Jurkat, Clone E6-1 (cell line): ENCODE measurements around the gene MYOF. TPM values are rescaled to one million over a fixed set of nuclear protein-coding genes. Genes with fewer than 3 reads are reported as not detected.

Experiments
- DNase-seq: peaks from one replicate; pipeline ENCODE4 v3.0.0-alpha.2; 2011; ENCODE audit warnings: low read depth, low spot score
- H3K4me3 ChIP-seq: 2 replicates; pipeline ENCODE4 v1.5.1; 2011; ENCODE audit warnings: mild to moderate bottlenecking, low read length, control low read depth, moderate library complexity
- polyA plus RNA-seq: library from polyadenylated mRNA; unstranded; fragments of >200 nt; gene quantifications from one replicate; pipeline ENCODE4 v1.2.1, GENCODE V29; 2012; ENCODE audit warnings: missing spikeins; ENCODE audit not compliant: insufficient read length, insufficient read depth

Gene MYOF, protein sequence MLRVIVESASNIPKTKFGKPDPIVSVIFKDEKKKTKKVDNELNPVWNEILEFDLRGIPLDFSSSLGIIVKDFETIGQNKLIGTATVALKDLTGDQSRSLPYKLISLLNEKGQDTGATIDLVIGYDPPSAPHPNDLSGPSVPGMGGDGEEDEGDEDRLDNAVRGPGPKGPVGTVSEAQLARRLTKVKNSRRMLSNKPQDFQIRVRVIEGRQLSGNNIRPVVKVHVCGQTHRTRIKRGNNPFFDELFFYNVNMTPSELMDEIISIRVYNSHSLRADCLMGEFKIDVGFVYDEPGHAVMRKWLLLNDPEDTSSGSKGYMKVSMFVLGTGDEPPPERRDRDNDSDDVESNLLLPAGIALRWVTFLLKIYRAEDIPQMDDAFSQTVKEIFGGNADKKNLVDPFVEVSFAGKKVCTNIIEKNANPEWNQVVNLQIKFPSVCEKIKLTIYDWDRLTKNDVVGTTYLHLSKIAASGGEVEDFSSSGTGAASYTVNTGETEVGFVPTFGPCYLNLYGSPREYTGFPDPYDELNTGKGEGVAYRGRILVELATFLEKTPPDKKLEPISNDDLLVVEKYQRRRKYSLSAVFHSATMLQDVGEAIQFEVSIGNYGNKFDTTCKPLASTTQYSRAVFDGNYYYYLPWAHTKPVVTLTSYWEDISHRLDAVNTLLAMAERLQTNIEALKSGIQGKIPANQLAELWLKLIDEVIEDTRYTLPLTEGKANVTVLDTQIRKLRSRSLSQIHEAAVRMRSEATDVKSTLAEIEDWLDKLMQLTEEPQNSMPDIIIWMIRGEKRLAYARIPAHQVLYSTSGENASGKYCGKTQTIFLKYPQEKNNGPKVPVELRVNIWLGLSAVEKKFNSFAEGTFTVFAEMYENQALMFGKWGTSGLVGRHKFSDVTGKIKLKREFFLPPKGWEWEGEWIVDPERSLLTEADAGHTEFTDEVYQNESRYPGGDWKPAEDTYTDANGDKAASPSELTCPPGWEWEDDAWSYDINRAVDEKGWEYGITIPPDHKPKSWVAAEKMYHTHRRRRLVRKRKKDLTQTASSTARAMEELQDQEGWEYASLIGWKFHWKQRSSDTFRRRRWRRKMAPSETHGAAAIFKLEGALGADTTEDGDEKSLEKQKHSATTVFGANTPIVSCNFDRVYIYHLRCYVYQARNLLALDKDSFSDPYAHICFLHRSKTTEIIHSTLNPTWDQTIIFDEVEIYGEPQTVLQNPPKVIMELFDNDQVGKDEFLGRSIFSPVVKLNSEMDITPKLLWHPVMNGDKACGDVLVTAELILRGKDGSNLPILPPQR (N-terminal part only)
- polyA plus RNA-seq = not detected

DNA sequence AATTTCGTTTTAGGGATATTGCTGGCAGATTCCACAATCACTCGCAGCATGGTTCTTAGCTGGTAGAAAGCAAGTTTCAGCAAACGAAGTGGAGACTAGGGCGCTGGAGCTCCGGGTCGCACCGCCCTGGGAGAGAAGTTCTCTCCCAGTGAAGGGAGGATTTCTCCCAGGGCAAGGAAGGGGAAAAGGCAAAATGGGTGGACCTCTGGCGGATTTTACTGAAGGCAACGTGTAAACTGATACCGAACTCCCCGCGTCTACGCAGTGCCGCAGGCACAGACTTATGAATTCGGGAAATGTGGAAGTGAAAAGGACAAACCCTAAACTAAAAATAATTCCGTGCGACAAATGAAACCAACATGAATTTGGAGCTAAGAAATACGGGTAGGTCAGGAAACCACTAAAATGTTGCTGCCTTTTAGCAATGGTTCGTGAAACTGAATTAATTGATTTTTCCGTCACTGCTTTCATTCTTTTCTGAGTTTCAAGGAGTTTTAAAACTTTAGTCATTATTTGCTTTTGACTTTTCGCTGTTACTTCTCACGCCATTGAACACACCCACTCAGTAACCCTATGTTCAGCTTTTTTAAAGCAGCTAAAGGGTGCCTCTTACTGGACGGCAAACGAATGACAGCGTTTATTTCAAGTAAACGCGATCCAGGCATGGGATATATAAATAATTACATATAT lies at the start of gene MYOF:
Gene MYOF, minus strand, starts transcription at position 190 of the 690 bp plus-strand sequence. Its CDS starts 140 bp downstream, at position 50.
- peak; percentile 54 for DNase-seq

DNA sequence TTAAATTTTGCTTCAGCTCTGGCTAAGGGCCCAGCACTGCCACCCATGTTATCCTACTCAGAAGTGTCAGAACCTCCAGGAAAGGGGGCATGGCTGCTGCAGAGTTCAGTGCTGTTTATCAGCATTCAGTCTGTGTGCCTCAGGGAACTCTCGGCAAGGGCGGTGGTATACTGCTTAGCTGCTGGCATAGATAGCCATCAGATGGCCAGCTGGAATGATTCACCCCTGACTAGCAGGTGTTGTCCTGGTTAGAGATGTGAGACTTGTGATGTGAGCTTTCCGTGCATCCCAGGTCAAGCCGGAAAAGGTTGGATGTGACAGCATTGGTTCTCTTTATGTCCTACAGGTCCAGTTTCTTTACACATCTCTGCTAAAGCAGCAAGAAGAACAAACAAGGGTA lies 36.4 kb upstream of the MYOF start:
- H3K4me3 ChIP-seq = no peak overlapping the region
- no peak for DNase-seq

More for the DNA sequence above, at the start of gene MYOF:
- H3K4me3 ChIP-seq = peak within 1 kb of the TSS; percentile 32

DNA sequence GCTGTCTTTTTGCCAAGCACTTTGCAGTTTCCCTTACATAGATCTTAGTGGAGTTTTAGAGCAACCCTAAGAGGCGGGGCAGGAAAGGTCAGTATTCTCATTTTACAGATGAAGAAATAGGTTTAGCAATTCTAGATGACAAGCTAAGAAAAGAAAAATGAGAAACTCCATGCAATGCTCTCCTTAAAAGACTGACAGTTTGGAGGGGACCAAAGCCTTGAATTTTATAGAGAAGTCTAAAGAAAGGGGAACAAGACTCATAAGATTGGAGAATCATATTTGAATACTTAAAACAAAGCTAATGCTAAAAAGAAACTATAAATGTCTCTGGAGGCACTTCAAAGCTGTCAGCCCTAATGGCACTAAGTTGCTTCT lies 33.9 kb upstream of the MYOF start:
- DNase-seq = no peak
- no peak overlapping the region for H3K4me3 ChIP-seq

DNA sequence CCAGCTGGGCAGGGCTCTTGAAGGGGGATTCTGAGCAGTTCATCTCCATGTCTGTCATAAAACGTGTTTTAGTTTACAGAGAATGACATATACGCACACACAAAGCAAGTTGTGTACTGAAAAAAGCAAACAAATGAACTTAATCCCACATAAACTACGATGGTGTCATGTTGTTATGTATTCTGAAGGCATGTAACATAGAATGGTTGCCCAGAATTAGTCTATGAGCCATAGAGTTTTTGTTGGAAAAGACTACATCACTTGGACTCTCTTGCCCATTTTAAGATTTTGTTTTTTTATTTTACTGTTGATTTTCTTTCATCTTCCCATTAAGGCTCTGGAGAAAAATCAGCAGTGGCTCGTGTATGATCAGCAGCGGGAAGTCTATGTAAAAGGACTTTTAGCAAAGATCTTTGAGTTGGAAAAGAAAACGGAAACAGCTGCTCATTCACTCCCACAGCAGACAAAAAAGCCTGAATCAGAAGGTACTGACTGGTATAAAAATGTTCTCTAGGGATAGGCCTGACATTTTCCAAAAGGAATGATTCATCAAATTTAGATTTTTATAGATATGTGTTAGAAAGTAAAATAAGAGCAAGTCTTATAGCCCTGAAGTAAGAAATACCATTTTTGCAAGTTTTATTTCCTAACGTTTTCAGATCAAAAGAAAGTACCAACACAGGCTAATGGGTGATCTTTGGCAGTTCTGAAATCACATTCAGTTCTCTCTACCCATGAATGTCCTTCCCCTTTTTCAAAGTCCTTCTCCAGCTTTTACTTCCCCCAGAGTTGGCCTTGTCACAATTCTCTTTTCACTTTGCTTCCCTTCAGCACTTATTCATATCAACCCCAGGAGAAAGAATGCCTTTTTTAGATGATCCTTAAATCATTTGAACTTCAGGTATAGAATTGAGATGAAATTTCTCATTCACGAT lies 33.2 kb upstream of the MYOF start:
- no peak for DNase-seq
- no peak overlapping the region for H3K4me3 ChIP-seq

DNA sequence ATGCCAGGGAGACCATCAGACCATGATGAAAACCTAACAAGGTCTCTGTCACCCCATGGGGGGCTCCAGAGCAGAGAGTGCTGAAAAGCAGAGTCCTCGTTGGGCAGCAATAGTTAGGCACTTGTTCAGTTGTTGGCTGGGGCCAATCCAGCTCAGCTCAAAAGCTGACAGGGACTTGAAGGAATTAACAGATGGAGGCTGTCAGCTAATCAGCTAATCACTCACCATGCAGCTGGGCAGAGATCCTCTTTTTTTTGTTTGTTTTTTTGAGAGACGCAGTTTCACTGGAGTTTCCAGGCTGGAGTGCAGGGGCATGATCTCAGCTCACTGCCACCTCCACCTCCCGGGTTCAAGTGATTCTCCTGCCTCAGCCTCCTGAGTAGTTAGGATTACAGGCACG lies 32.4 kb upstream of the MYOF start:
- no peak for DNase-seq
- H3K4me3 ChIP-seq = no peak overlapping the region

DNA sequence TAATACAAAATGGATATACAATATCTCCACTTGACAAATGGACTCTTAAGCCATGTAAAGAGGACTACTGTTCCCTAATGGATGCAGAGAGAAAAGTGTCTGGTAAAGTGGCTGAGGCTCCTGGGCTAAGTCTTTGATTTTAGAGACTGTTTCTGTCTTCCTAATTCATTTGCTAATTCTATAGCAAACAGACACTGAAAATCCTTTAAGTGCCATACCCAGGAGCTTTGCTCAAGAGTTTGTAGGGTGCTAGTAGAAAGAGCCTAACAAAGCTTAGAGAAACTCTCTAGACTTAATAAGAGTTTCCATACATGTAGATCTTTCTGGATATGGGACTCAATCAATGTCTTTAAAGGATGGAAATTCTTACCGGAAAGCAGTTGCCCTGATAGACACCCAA lies 31.0 kb upstream of the MYOF start:
- no peak overlapping the region for H3K4me3 ChIP-seq
- DNase-seq = no peak

DNA sequence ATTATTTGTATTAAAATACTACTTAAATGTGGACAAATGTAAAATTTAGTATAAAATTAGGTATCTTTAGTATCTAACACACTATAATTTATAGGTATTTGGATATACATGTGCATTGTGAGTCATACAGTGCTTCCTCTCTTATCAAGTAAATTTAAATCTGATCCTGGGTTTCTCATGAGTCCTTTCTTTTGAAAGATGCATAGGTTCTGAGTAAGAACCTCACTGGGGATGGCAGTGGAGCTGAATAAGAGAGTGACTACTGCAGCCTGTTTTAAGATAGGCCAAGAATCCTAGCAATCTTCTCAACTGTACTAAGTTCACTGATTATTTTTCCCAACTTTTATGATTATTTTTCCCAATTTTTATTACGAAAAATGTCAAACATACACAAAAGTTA lies 30.4 kb upstream of the MYOF start:
- no peak for DNase-seq

DNA sequence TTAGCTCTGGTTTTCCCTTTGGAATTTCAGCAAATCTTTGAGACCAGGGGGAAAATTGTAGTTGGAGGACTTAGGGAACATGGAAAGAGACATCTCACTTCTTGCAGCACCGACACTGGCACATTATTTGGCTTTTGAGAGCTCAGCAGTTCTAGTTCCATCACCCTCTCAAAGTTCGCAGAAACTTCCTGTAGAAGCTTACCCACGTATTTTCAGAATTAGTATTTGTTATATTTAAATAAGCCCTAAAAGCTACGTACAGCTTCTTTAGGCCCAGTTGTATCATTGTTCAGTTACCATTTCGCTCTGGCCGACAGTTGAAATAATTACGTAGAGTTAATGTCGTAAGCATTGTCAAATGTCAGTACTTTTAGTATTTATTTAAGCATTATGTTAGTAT lies 27.7 kb upstream of the MYOF start:
- no peak overlapping the region for H3K4me3 ChIP-seq
- DNase-seq = no peak

More for the DNA sequence above, 30.4 kb upstream of the MYOF start:
- no peak overlapping the region for H3K4me3 ChIP-seq

DNA sequence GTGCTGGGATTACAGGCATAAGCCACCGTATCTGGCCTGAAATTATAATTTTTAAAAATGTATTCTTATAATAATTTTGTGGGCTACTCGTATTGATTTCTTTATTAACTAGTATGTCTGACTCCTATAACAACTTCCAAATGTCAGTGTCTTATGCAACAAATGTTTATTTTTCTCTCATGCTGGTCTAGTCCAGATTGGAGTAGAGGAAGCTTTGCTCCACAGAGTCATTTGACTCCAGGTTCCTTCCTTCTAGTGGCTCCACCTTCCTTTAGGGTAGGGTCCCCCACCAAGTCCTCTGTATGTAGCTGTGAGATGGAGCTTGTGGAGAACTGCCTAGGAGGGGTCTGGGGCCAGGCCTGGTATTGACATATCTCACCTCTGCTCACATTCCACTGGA lies 22.9 kb upstream of the MYOF start:
- DNase-seq = no peak

DNA sequence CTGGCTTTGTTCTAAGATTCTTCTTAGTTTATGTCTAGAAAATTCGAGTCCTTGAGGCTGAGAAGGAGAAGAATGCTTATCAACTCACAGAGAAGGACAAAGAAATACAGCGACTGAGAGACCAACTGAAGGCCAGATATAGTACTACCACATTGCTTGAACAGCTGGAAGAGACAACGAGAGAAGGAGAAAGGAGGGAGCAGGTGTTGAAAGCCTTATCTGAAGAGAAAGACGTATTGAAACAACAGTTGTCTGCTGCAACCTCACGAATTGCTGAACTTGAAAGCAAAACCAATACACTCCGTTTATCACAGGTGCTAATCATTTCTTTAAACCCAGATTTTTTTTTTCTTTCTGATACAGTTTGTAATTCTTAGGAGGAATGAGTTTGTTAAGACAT lies 20.9 kb upstream of the MYOF start:
- DNase-seq = peak; percentile 64
- no peak overlapping the region for H3K4me3 ChIP-seq

More for the DNA sequence above, 22.9 kb upstream of the MYOF start:
- H3K4me3 ChIP-seq = no peak overlapping the region

DNA sequence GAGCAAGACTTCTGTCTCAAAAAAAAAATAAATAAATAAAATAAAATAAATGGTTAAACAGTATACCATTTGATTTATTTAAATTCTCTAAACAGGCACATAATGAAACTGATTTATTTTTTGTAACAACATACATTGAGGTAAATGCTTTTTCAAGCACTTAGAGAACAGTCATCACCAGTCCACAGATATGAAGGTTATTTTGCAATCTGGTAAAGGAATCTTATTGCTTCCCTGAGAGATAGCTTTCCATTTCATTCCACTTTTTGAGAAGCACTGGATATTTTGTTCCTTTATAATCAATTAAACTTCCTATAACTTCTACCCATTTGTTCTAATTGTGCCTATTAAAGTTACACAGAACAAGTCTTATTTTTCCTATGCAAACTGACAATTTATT lies 19.5 kb upstream of the MYOF start:
- H3K4me3 ChIP-seq = no peak overlapping the region
- no peak for DNase-seq

DNA sequence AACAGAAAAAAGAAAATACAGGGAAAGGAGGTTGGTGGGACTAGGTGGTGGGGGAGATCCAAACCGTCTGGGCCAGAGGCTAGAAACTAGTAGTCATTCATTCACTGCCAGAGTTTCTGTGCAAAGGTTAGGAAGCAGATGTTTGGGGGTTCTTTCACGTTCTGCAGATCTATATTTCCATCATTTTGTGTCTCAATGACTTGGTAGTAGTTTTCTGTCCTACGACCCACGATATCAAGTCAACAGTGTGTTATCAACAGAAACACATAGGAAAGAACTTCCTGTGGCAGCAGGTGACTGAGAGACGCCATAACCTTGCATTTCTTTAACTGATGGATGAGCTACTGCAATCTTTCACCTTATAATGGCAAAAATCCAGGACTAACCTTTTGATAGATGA lies 16.0 kb upstream of the MYOF start:
- peak; percentile 47 for DNase-seq
- H3K4me3 ChIP-seq = peak overlapping the region; percentile 92

DNA sequence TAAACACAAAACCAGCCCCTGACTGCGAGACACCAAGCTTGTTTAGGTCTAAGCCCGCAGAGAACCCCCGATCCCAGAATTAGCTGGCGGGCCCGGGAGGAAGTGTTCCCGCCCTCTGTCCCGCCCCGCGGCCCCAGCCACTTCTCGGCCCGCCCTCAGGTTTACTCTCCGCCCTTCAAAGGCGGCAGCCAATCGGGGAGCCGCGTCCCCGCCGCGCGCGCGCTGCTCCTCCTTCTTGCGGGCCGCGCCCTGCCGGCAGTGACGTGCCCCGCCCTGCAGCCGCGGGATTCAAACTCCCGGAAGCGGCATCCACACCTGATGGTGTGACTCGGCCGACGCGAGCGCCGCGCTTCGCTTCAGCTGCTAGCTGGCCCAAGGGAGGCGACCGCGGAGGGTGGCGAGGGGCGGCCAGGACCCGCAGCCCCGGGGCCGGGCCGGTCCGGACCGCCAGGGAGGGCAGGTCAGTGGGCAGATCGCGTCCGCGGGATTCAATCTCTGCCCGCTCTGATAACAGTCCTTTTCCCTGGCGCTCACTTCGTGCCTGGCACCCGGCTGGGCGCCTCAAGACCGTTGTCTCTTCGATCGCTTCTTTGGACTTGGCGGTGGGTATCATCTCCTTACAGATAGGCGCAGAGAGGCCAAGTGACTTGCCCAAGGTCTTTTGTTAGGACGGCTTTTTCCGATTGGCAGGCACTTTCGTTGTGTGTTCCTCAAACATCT lies 14.3 kb upstream of the MYOF start, which contains the start of gene CEP55:
Gene CEP55, plus strand, starts transcription at position 291 of the 720 bp plus-strand sequence. CDS start 3,440 bp downstream, outside the sequence.
- DNase-seq = peak; percentile 89
- peak within 1 kb of the TSS; percentile 92 for H3K4me3 ChIP-seq

DNA sequence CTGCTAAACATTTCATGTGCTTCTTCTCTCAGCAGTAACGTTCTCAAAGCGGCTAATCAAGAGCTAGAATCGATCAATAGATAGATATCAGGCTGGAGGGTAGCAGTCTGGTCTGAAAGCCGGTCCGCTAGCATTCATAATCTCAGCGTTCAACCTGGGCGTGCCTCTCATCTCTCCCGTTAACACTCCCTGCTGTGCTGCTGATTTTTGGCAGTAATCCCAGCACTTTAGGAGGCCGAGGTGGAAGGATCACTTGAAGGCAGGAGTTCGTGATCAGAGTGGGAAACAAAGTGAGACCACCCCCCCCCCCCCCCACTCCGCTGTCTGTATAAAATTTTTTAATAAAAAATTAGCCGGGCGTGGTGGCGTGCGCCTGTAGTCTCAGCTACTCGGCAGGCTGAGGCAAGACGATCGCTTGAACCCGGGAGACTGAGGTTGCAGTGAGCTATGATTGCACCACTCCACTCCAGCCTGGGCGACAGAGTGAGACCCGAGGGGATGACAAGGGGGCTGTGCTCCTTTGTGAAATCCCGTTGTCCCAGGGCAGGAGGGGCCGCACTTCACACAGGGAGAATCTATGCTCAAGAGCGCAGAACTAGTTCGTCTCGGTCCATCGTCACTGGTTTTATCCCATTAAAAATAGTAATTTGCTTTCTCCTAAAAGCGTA lies 13.7 kb upstream of the MYOF start:
- DNase-seq = no peak
- H3K4me3 ChIP-seq = peak overlapping the region; percentile 72

DNA sequence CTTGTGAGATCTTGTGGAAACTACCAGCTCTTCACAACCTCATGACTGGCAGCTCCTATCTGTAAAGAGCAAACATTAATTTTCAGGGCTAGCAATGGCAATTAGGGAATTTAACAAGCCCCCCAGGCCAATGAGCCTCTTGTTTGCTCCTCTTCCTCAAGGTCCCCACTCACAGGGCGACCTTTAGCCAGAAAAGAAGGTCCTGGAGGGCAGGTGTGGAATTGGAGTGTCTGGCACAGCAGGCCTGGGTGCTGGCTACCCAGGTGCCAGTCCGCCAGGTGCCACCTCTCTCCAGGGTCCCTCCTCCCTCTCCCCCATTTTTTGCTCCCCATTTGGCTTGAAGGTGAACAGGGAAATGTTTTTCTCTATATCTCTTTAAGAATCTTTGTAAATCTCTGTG lies 12.4 kb upstream of the MYOF start:
- no peak overlapping the region for H3K4me3 ChIP-seq
- no peak for DNase-seq

DNA sequence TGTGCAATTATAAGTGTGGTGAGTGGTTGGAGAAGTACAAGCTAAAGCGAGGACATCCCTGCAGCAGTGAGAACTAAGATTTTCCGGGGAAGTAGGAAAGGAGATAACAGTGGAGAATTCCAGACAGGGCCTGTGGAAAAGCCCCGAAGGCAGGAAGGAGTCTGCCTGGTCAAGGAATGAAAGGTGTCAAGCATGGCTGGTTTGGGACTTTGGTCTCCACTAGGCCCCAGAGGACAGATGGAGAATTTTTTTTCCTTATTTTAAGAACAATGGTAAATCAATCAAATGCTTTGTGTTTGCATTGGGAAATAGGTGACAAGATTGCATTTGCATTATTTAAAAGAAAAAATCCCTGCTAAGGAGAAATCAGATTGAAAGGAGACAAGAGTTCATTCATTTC lies 11.0 kb upstream of the MYOF start:
- H3K4me3 ChIP-seq = no peak overlapping the region
- no peak for DNase-seq
